Activated CD4-positive, alpha-beta T cell treated with anti-CD3 and anti-CD28 coated beads for 48 hours (primary cell): Measurements from ENCODE around the gene GTF3C5.

Experiments
- DNase-seq: peaks from one replicate; pipeline ENCODE4 v3.0.0-alpha.2; 2020

The GTF3C5 gene

GRCh38 chr9:133098104-133098754, 67.4 kb downstream of the GTF3C5 start:
- no peak for DNase-seq

GRCh38 chr9:133098871-133099270, 68.1 kb downstream of the GTF3C5 start:
- no peak for DNase-seq

GRCh38 chr9:133099726-133100505, 69.1 kb downstream of the GTF3C5 start:
- DNase-seq = no peak

GRCh38 chr9:133100506-133101355, 69.9 kb downstream of the GTF3C5 start:
- DNase-seq = no peak

GRCh38 chr9:133101356-133102189, 70.8 kb downstream of the GTF3C5 start:
- no peak for DNase-seq

GRCh38 chr9:133102190-133103021, 71.6 kb downstream of the GTF3C5 start:
- no peak for DNase-seq

- peak; percentile 54 for DNase-seq
Measured at GRCh38 chr9:133103183-133103986, 72.6 kb downstream of the GTF3C5 start.

GRCh38 chr9:133103987-133104505, 73.2 kb downstream of the GTF3C5 start:
- no peak for DNase-seq

GRCh38 chr9:133104718-133105460, 74.1 kb downstream of the GTF3C5 start:
- no peak for DNase-seq

- no peak for DNase-seq
Measured at GRCh38 chr9:133105461-133105770, 74.6 kb downstream of the GTF3C5 start.

GRCh38 chr9:133106511-133107244, 75.9 kb downstream of the GTF3C5 start:
- DNase-seq = no peak

- no peak for DNase-seq
Measured at GRCh38 chr9:133107245-133107722, 76.5 kb downstream of the GTF3C5 start.
